ENCODE measurements around the gene EPHX1. TPM values are rescaled to one million over a fixed set of nuclear protein-coding genes. Genes with fewer than 3 reads are reported as not detected.
"Not testable (repeated sequence)": the region's sequence is repeated elsewhere in the genome, so short reads cannot be mapped to it uniquely, and the experiment has no call there.

The EPHX1 gene
- total RNA-seq, 1 experiment from 2014 or later, result 34.2 TPM

DNA sequence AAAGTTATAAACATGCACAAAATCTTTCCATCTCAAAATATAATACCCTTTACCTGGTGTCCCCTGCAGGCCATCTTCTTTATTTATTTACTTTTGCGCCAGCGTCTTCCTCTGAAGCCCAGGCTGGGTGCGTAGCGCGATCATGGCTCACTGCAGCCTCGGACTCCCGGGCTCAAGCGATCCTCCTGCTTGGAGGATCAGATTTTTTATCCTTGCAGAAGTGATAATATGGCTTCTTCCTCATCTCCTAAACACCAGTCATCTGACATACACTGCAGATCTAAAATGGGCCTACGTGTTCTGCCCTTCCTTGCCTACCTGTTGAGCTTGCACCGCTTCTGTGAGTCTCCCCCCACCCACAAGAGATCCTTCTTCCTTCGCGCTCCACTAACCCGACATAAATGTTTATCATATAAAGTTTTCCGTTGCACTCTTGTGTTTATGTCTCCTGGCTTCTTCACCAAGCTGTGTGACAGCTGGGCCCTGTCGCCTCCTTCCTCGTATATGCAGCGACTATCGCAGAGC is 32.8 kb upstream of the EPHX1 start:
- no peak for DNase-seq (ENCODE audit: low spot score)

DNA sequence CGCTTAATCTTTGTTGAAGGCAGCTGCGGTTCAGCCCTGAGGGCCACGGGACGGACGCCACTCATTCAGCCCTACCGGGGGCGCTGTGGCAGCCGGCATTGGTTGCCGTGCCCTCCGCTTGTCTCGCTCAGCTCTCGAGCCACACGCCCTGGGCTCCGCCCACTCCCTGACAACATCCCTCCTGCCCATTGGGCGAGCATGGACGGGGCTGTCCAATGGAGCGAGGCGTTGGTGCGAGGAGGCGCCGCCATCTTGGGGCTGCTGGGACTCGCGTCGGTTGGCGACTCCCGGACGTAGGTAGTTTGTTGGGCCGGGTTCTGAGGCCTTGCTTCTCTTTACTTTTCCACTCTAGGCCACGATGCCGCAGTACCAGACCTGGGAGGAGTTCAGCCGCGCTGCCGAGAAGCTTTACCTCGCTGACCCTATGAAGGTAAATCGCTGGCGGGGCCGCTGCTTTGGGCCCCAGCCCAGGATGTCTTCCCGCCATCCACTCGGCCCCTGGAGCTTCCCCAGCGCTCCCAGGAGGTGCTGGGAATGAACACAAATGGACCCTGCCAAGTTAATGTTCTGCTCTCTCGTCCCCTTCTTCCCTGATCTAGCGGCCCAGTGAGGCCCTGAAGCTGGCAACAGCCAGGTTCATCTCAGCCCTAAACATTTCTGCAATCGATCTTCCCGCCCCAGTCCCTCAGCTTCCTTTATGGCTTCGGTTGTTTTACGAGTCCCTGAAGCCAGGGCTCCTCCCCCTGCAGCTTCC is 32.2 kb upstream of the EPHX1 start, which contains the start of gene SRP9:
Gene SRP9, plus strand, starts transcription at position 244 of the 754 bp plus-strand sequence. Its CDS starts 115 bp downstream, at position 359.
- DNase-seq (ENCODE audit: low spot score), result peak; percentile 99

GRCh38 chr1:225778337-225778669 is 31.6 kb upstream of the EPHX1 start:
- DNase-seq (ENCODE audit: low spot score), result no peak

DNA sequence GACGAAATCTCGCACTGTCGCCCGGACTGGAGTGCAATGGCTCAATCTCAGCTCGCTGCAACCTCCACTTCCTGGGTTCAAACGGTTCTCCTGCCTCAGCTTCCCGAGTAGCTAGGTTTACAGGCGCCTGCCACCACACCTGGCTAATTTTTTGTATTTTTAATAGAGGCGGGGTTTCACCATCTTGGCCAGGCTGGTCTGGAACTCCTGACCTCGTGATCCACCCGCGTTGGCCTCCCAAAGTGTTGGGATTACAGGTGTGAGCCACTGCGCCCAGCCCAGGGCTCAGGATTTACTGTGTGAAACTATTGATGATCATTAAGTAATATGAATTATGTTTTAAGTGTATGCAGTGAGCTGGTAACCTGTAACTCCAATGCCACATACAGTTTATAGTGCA is 30.8 kb upstream of the EPHX1 start:
- DNase-seq (ENCODE audit: low spot score), result not testable (repeated sequence)

- DNase-seq (ENCODE audit: low spot score), result no peak
These were observed 29.8 kb upstream of the EPHX1 start for GRCh38 chr1:225780134-225780533.

GRCh38 chr1:225780630-225781029 is 29.3 kb upstream of the EPHX1 start:
- DNase-seq (ENCODE audit: low spot score), result no peak

DNA sequence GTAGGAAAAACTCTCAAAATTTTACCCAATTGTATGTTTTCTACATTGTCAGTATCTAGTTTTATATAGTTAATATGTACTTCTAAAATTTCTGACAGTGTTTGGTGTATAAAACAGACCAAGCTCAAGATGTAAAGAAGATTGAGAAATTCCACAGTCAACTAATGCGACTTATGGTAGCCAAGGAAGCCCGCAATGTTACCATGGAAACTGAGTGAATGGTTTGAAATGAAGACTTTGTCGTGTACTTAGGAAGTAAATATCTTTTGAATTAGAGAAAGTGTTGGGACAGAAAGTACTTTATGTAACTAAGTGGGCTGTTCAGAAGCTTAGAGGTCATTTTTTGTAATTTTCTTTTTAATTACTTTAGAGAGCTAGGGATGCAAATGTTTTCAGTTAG is 20.8 kb upstream of the EPHX1 start:
- not testable (repeated sequence) for DNase-seq (ENCODE audit: low spot score)

GRCh38 chr1:225794954-225795353 is 15.0 kb upstream of the EPHX1 start:
- no peak for DNase-seq (ENCODE audit: low spot score)

DNA sequence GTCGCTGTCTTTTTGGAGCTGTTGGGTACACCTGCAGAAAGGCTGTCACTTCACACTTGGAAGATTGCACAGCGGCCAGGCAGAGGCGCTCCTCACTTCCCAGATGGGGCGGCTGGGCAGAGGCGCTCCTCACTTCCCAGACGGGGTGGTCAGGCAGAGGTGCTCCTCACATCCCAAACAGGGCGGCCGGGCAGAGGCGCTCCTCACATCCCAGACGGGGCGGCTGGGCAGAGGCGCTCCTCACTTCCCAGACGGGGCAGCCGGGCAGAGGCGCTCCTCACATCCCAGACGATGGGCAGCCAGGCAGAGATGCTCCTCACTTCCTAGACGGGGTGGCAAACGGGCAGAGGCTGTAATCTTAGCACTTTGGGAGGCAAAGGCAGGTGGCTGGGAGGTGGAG is 13.8 kb upstream of the EPHX1 start:
- not testable (repeated sequence) for DNase-seq (ENCODE audit: low spot score)

DNA sequence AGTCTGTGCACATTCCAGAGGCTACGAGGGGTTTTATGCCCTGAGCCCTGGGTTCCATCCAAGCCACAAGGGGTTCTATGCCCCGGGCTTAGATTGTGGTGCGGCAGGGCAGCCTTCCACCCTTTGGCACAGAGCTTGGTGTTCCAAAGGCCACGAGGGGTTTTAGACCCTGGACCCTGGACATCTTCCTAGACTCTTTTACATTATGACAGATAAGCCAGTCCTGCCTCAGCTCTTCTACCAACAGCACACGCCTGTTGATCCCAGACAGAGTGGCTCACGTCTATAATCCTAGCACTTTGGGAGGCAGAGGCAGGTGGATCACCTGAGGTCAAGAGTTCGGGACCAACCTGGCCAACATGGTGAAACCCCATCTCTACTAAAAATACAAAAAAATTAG is 8.8 kb upstream of the EPHX1 start:
- not testable (repeated sequence) for DNase-seq (ENCODE audit: low spot score)

DNA sequence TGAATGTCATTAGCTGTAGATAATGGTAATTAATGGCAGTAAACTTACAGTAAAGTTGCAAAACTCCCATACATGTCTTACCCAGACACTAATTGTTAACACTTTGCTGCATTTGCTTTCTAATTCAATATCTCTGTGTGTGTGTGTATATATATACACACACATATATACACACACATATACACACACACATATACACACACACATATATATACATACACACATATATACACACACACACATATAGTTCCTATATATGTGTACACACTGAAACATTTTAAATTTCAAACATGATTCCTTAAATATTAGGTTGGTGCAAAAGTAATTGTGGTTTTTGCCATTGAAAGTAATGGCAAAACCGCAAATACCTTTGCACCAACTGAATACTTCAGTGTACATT is 3.7 kb upstream of the EPHX1 start:
- no peak for DNase-seq (ENCODE audit: low spot score)

- DNase-seq (ENCODE audit: low spot score), result not testable (repeated sequence)
These were observed 3.2 kb upstream of the EPHX1 start for GRCh38 chr1:225806736-225807135.

DNA sequence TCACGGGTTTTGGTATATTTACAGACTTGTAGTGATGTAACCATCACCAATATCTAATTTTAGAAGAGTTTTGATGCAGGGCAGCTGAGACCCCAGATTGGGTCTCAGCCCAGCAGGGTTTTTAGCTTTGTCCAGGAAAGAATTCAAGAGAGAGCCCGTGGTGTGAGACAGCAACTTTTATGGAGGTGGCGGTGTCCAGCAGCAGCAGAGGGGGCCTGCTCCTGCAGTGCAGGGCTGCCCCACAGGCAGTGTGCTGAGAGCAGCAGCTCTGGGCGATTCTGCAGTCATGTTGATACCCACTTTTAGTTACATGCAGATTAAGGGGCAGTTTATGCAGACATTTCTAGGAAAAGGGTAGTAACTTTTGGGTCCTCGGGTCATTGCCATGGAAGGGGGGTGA is 1.8 kb upstream of the EPHX1 start:
- no peak for DNase-seq (ENCODE audit: low spot score)

DNA sequence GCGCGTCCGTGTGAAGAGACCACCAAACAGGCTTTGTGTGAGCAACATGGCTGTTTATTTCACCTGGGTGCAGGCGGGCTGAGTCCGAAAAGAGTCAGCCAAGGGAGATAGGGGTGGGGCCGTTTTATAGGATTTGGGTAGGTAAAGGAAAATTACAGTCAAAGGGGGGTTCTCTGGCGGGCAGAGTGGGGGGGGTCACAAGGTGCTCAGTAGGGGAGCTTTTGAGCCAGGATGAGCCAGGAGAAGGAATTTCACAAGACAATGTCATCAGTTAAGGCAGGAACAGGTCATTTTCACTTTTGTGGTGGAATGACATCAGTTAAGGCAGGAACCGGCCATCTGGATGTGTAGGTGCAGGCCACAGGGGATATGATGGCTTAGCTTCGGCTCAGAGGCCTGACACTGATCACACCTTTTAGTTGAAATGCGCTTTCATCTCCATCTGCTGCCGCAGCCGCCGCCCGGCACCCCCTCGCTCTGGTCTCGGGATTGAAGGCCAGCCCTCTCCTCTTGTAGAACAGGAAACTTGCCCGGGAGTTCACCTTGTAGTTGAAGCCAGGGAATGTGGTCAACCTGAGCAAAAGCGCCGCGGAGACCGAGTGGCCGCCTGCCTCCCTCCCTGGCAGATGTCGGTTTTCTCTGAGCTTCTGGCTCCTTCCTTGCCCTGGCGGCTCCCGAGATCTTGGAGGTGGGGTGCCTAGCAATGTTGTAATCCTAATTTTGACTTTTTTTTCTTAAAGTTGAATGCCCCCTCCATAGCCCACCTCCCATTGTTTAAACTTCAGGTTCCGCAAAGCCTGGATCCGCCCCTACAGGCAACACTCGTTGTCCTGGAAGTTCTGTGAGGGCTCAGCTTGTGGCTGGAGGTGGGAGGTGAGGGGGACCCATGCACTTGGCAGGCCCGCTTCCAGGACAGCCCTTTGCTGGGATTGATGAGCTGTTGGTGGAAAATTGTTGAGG is 935 bp downstream of the EPHX1 start:
- peak; percentile 41 for DNase-seq (ENCODE audit: low spot score)

- DNase-seq (ENCODE audit: low spot score), result no peak
These were observed 1.9 kb downstream of the EPHX1 start for GRCh38 chr1:225811622-225812487.

DNA sequence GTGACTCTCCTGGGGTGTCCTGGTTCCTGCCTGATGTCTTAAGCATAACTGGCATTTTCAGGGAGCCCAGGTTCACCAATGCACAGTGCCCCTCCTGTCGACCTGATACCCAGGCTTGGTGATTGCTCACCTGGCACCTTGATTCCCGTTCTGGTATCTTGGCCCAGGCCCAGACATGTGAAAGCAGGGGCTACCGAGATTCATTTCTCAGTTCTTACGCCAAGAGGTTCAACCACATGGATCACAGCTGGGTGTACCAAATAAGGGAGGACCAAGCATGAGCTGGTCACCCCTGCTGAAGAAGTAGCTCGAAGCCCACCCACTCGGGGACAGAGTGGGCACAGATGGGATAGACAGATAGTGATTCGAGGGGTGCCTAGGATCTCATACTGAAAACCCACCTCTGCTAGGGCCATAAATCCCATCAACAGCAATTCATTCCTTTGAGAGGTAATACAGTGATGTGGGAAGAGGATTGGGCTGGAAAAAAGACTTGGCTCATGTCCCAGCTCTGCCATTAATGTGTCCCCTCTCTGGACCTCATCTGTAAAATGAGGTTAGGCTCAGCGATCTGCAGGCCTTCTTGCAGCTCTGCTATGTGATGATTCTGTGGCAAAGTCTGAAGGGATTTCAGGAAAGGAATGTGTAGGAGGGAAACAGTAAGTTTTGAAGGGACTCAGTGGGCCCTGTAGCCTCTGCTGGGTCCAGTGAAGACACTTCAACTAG is 2.7 kb downstream of the EPHX1 start:
- DNase-seq (ENCODE audit: low spot score), result no peak

GRCh38 chr1:225813214-225813964 is 3.5 kb downstream of the EPHX1 start:
- no peak for DNase-seq (ENCODE audit: low spot score)

DNA sequence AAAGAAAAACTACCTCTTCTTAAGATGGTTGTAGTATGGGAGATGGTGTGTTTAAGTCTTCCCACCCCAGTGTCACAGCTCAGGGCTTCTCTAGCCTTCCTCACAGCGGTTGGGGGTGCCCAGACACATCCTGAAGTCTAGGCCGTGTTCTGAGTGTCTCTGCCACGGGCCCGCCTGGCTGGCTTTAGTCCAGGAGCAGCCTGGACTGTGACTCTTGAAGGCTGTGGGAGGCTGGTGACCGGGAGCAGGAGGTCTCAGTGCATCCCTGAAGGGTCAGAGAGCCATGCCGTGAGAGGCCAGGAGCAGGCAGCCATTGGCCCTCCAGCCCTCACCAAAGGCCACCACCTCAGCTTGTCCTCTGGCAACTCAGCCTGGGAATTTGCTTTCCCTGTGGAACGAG is 4.5 kb downstream of the EPHX1 start:
- DNase-seq (ENCODE audit: low spot score), result no peak

- not testable (repeated sequence) for DNase-seq (ENCODE audit: low spot score)
These were observed 5.2 kb downstream of the EPHX1 start for GRCh38 chr1:225815090-225815489.

DNA sequence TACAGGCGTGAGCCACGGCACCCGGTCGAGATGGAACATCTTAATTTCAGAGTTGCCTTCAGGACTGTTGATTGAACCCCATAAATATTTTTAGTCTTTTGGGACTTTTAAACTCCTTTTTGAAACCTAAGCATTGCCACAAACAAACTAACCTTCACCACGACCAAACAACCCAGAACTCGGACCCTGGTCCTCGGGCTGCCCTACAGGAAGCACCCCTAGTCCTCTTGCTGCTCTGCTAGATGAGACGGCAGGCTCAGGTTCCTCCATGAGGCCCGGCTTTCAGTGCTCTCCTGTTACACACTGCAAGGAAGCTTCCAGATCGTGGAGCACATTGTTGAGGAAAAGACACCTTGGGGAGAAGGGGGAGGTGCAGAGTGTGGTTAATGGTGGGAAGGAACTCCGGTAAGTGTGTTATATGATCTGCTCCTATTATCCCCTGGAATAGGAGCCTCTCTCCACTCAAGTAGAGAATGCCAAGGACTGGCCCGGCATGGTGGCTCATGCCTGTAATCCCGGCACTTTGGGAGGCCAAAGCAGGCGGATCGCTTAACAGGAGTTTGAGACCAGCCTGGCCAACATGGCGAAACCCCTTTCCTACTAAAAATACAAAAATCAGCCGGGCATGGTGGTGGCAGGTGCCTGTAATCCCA is 5.7 kb downstream of the EPHX1 start:
- no peak for DNase-seq (ENCODE audit: low spot score)

Measured in A172 (cell line).